ENCODE measurements around the gene CSTPP1.
"Not testable (repeated sequence)": the region's sequence is repeated elsewhere in the genome, so short reads cannot be mapped to it uniquely, and the experiment has no call there.

Gene CSTPP1

GRCh38 chr11:46920755-46921154 lies 15.8 kb upstream of the CSTPP1 start:
- H4K20me1 ChIP-seq (ENCODE audit: insufficient read depth, low read length): peaks cover 10% of the 10 kb centered on the region; the same call in 1 of the 2 replicates
- no peak overlapping the region for H3K9ac ChIP-seq (ENCODE audit: low read depth, low read length)
- peaks cover 26% of the 10 kb centered on the region for H3K4me1 ChIP-seq (ENCODE audit: insufficient read depth, low read length)
- no peak overlapping the region for H2AFZ ChIP-seq (ENCODE audit: low read depth, low read length)
- no peaks in the 10 kb centered on the region for H3K36me3 ChIP-seq (ENCODE audit: insufficient read depth, low read length)
- H3K79me2 ChIP-seq (ENCODE audit: insufficient read depth, low read length): no peaks in the 10 kb centered on the region
- TF ChIP-seq, protein P1, sequence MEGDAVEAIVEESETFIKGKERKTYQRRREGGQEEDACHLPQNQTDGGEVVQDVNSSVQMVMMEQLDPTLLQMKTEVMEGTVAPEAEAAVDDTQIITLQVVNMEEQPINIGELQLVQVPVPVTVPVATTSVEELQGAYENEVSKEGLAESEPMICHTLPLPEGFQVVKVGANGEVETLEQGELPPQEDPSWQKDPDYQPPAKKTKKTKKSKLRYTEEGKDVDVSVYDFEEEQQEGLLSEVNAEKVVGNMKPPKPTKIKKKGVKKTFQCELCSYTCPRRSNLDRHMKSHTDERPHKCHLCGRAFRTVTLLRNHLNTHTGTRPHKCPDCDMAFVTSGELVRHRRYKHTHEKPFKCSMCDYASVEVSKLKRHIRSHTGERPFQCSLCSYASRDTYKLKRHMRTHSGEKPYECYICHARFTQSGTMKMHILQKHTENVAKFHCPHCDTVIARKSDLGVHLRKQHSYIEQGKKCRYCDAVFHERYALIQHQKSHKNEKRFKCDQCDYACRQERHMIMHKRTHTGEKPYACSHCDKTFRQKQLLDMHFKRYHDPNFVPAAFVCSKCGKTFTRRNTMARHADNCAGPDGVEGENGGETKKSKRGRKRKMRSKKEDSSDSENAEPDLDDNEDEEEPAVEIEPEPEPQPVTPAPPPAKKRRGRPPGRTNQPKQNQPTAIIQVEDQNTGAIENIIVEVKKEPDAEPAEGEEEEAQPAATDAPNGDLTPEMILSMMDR (IDR thresholded peaks at IDR 0.05; ENCODE audit: borderline replicate concordance, extremely low read depth, low read length, poor library complexity, severe bottlenecking): no peak
- no peak for TF ChIP-seq EZH2 (IDR thresholded peaks at IDR 0.05; ENCODE audit: borderline replicate concordance, low read depth, low read length, severe bottlenecking)
- peaks cover 38% of the 10 kb centered on the region for H3K27me3 ChIP-seq (ENCODE audit: insufficient read depth, low read length, poor library complexity)
- H3K4me2 ChIP-seq (ENCODE audit: insufficient read depth, low read length): no peak overlapping the region
- no peak overlapping the region for H3K4me3 ChIP-seq (ENCODE audit: low read depth in 1 of 2, low read length in 2 of 2)
- no peak overlapping the region for H3K27ac ChIP-seq (ENCODE audit: low read length)
- ATAC-seq (ENCODE audit: insufficient read depth, low read depth): no peak
- no peak for DNase-seq
- H3K9me3 ChIP-seq (ENCODE audit: insufficient read depth, low read length, severe bottlenecking): no peaks in the 10 kb centered on the region

DNA sequence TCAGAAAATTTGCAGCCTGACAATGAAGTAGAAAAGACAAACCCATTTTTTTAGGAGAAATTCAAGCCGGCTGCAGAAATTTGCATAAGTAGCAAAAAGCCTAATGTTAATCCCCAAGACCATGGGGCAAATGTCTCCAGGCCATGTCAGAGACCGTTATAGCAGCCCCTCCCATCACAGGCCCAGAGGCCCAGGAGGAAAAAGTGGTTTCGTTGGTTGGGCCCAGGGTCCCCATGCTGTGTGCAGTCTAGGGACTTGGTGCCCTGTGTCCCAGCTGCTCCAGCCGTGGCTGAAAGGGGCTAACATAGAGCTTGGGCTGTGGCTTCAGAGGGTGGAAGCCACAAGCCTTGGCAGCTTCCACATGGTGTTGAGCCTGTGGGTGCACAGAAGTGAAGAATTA lies 8.6 kb upstream of the CSTPP1 start:
- H3K79me2 ChIP-seq (ENCODE audit: insufficient read depth, low read length); H3K4me3 ChIP-seq (ENCODE audit: low read depth in 1 of 2, low read length in 2 of 2); H3K27me3 ChIP-seq (ENCODE audit: insufficient read depth, low read length, poor library complexity); H3K9me3 ChIP-seq (ENCODE audit: insufficient read depth, low read length, severe bottlenecking); H3K4me1 ChIP-seq (ENCODE audit: insufficient read depth, low read length); H3K9ac ChIP-seq (ENCODE audit: low read depth, low read length); ATAC-seq (ENCODE audit: insufficient read depth, low read depth); H3K36me3 ChIP-seq (ENCODE audit: insufficient read depth, low read length); DNase-seq; H3K4me2 ChIP-seq (ENCODE audit: insufficient read depth, low read length); H2AFZ ChIP-seq (ENCODE audit: low read depth, low read length); H4K20me1 ChIP-seq (ENCODE audit: insufficient read depth, low read length); H3K27ac ChIP-seq (ENCODE audit: low read length): not testable (repeated sequence)

DNA sequence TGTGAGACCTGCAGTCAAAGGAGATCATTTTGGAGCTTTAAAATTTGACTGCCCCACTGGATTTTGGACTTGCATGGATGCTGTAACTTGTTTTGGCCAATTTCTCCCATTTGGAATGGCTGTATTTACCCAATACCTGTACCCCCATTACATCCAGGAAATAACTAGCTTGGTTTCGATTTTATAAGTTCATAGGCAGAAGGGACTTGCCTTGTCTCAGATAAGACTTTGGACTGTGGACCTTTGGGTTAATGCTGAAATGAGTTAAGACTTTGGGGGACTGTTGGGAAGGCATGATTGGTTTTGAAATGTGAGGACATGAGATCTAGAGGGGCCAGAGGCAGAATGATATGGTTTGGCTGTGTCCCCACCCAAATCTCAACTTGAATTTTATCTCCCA lies 7.9 kb upstream of the CSTPP1 start:
- not testable (repeated sequence) for H3K27me3 ChIP-seq (ENCODE audit: insufficient read depth, low read length, poor library complexity); H3K4me1 ChIP-seq (ENCODE audit: insufficient read depth, low read length); H3K4me3 ChIP-seq (ENCODE audit: low read depth in 1 of 2, low read length in 2 of 2); DNase-seq; H2AFZ ChIP-seq (ENCODE audit: low read depth, low read length); H4K20me1 ChIP-seq (ENCODE audit: insufficient read depth, low read length); H3K4me2 ChIP-seq (ENCODE audit: insufficient read depth, low read length); H3K79me2 ChIP-seq (ENCODE audit: insufficient read depth, low read length); H3K9me3 ChIP-seq (ENCODE audit: insufficient read depth, low read length, severe bottlenecking); H3K36me3 ChIP-seq (ENCODE audit: insufficient read depth, low read length); H3K27ac ChIP-seq (ENCODE audit: low read length); ATAC-seq (ENCODE audit: insufficient read depth, low read depth); H3K9ac ChIP-seq (ENCODE audit: low read depth, low read length)

GRCh38 chr11:46930089-46930488 lies 6.5 kb upstream of the CSTPP1 start:
- Histone ChIP-seq H3K79me2 (ENCODE audit: insufficient read depth, low read length) (no peaks in the 10 kb centered on the region), H2AFZ (ENCODE audit: low read depth, low read length) (peak overlapping the region; percentile 17; the same call in 1 of the 2 replicates), H3K9me3 (ENCODE audit: insufficient read depth, low read length, severe bottlenecking) (no peaks in the 10 kb centered on the region), H3K27me3 (ENCODE audit: insufficient read depth, low read length, poor library complexity) (no peaks in the 10 kb centered on the region), H3K4me2 (ENCODE audit: insufficient read depth, low read length) (no peak overlapping the region), H3K4me3 (ENCODE audit: low read depth in 1 of 2, low read length in 2 of 2) (no peak overlapping the region), H4K20me1 (ENCODE audit: insufficient read depth, low read length) (no peaks in the 10 kb centered on the region), H3K36me3 (ENCODE audit: insufficient read depth, low read length) (no peaks in the 10 kb centered on the region), H3K27ac (ENCODE audit: low read length) (no peak overlapping the region), H3K4me1 (ENCODE audit: insufficient read depth, low read length) (no peaks in the 10 kb centered on the region), H3K9ac (ENCODE audit: low read depth, low read length) (no peak overlapping the region)
- TF ChIP-seq EZH2 (IDR thresholded peaks at IDR 0.05; ENCODE audit: borderline replicate concordance, low read depth, low read length, severe bottlenecking): no peak
- TF ChIP-seq, protein P1 (IDR thresholded peaks at IDR 0.05; ENCODE audit: borderline replicate concordance, extremely low read depth, low read length, poor library complexity, severe bottlenecking): no peak
- no peak for DNase-seq
- no peak for ATAC-seq (ENCODE audit: insufficient read depth, low read depth)

All from DND-41 (cell line).